GM18861 (cell line): ENCODE data around the gene WDHD1.
"Not testable (repeated sequence)": the region's sequence is repeated elsewhere in the genome, so short reads cannot be mapped to it uniquely, and the experiment has no call there.

Source experiments
- ATAC-seq: cut with Tn5 transposase; IDR thresholded peaks from one replicate; pipeline ENCODE4 v1.9.1; 2021; ENCODE audit not compliant: unreplicated experiment

The WDHD1 gene

DNA sequence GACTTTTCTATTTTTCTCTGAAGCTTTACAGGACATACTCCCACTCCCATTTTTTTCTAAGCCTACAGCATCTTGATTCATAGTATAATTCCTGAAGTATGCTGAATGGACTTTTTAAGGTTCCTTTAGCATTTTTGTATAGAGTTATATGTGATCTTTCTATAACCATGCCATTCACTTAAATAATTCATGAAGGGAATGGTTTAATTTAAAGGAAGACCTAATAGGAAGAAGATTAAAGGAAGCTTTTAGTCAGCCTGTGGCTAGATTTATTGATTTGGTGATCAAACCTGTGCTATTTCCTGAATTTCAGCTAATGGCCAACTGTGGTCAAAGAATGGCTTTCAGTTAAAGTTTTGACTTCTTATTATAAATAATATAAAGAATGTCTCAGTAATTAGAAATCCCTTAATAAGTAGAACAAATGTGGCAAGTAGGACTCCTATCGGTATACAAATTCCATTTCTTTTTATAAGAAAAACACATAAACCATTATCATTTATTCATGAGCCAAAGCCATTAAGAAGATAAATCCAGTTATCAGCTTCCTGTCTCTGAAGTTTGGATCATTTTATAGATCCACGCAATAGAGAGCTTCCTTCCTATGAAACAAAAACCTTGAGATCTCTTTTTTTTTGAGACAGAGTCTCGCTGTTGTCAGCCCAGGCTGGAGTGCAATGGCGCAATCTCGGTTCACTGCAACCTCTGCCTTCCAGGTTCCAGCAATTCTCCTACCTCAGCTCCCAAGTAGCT, 20.6 kb upstream of the WDHD1 start:
- ATAC-seq: no peak

DNA sequence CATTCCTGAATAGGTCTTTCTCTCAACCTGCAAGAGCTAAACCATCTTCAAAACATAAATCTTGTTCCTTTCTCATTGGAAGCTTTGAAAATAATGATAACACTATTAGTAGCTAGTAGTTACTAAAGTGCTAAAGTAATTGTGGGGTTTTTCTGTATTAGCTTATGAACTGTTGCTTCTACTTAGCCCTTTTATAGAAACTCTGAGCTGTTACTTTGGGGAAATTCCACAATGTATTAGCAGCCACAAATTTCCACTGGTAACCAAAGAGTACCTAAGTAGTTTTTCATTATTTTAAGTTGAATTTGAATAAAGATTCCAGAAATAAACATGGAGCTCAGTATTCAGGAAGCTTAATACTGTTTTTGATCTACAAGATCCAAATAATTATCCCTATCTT, 18.2 kb upstream of the WDHD1 start:
- no peak for ATAC-seq

DNA sequence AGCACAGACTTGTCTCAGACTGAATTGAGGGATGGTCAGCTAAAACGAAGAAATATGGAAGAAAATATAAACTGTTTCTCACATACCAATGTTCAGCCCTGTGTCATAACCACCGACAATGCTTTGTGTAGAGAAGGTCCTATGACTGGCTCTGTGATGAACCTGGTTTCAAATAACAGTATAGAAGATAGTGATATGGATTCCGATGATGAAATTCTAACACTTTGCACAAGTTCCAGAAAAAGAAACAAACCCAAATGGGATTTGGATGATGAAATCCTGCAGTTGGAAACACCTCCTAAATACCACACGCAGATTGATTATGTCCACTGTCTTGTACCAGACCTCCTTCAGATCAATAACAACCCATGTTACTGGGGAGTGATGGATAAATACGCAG, 16.6 kb upstream of the WDHD1 start:
- ATAC-seq: no peak

DNA sequence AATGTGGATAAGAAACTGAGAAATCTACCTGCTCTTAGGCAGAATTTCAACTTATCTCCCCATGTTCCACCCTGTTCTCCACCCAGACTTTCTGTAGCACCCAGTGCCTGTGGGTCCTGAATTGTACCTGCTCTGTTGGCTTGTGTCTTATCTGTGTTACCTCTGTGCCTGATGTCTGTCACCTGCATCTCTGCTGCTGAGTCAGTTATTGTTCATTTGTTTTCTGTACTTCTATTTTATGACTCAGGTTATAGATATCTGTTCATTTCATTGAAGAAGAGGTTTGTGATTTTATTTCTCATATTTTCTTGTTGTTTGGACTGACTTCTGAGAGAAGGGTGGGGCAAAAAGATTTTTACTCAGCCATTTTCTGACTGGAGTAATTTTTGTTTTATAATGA, 11.8 kb upstream of the WDHD1 start:
- no peak for ATAC-seq

DNA sequence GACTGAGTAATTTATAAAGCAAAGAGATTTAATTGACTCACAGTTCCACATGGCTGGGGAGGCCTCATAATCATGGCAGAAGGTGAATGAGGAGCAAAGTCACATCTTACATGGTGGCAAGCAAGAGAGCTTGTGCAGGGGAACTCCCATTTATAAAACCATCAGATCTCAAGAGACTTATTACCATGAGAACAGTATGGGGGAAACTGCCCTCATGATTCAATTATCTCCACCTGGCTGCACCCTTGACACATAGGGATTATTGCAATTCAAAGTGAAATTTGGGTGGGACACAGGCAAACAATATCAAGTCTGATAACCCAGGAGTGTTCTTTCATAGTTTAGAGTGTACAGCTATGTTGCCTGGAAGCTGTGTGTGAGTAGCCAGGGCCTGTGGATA, 11.1 kb upstream of the WDHD1 start:
- ATAC-seq: not testable (repeated sequence)

DNA sequence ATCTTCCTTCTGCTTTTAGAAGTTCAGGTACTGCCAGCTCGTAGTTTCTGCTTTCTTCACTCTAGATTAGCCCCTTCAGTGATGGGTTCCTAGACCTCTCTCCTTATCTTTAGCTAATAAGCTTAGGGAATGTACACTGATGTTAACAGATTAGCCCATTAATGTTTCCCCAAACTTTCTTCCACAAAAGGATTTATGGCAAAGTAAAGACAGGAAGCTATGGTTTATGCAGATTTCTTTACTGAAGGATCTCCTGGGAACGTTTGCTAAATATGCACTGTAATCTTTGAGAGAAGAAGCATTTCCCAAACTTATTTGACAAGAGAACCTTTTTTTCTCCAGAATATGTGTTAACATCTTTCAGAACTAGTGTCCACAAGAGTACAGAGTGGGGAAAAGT, 4.3 kb upstream of the WDHD1 start:
- ATAC-seq: no peak

DNA sequence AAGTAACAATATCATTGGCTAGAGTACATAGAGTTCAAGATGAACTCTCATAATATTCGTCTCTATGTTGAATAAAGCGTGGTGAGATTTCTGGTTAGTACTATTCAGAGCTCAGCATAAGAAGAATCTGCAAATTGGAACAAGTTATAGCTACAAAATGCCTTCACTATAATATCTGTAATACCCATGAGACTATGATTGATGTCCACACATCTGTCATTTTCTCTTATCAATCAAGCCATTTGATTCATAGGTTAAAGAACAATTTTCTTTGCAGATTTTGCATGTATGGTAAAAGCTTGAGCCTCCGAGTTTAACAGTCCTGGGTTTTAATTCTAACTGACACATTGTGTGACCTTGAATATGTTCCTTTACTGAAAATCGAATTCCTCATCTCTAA, 1.6 kb upstream of the WDHD1 start:
- ATAC-seq: no peak

DNA sequence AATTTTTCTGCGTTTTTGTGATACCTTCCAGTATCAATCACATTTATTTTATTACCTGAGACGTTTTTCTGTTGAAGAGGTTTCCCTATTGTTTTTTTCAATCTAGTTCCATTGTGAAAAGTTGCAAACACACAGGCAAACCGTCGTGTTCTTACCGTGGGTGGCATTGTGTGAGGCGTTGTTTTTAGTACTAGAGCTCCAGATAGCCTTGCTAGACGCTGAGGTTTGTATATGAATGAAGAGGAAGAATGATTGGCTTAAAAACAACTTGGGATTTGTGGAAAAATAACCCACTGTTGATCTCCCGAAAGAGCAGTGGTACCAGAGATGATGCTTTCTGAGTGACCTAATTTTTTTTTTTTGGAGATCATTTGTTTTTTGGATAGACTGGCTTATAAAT, 1.2 kb upstream of the WDHD1 start:
- no peak for ATAC-seq

DNA sequence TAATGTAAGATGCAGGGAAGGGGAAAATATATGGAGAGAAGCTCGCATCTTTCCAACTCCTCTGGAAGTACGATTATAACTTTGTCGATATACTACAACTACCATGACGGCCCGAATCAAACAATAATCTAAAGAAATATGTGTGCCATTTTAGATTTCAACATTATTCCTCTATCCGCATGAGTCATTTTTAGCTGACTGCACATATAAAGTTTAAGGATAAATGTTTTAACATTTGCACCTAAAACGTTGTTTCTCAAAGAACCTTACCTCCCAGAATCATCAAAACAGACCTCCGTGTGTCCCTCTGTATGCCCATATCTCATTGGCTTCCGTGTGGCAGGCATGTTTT, 482 bp downstream of the WDHD1 start:
- ATAC-seq: no peak

DNA sequence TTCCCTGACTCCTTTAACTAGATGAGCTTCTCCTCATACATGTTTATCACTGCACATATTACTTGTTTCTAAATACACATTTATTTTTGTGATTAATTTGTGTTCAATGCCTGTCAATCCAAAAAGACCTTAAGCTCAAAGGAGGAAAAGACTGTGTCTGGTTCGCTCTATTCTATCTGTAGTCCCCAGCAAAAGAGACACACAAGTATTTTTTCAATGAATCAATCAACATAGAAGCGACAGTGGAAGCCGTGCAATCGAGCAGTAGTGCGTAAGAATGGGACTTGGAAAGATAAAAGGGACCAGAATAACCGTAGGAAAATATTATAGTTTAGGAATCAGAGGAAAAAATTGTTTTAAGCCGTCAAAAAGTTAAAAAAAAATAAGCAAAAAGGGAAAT, 951 bp downstream of the WDHD1 start:
- ATAC-seq: no peak

DNA sequence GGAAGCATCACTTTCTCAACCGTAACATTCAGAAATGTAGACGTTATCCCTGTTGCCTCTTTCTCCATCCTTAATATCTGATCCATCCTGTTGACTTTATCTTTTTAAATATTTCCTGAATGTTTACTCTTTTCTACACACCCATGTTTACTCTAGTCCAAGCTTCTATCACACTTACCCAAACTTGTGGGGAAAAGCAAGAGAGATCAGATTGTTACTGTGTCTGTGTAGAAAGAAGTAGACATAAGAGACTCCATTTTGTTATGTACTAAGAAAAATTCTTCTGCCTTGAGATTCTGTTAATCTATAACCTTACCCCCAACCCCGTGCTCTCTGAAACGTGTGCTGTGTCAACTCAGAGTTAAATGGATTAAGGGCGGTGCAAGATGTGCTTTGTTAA, 2.5 kb downstream of the WDHD1 start:
- ATAC-seq: not testable (repeated sequence)

DNA sequence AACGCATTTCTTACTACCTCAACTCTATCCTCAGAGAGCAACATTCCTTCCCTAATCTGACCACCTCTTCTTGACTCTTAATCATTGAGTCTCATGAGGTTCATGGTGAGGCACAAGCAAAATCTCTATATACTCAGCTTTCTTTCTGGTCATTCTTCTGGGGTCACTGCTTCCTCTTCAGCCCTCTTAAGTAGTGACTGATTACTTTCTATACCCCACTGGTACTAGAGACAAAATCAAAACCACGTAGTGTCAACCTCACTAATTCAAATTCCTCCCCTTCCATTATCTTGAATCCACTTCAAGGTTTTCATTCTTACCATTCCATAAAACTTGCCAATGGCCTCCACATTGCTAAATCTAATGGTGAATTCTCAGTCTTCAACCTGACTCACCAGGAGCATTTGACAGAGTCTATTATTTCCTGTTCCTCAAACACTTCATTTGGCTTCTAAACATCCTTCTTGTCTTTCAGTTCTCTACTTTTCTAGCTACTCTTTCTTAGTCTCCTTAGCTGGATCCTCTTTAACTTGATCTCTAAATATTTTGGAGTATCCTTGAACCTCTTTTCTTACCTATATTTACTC, 6.8 kb downstream of the WDHD1 start:
- ATAC-seq: no peak

DNA sequence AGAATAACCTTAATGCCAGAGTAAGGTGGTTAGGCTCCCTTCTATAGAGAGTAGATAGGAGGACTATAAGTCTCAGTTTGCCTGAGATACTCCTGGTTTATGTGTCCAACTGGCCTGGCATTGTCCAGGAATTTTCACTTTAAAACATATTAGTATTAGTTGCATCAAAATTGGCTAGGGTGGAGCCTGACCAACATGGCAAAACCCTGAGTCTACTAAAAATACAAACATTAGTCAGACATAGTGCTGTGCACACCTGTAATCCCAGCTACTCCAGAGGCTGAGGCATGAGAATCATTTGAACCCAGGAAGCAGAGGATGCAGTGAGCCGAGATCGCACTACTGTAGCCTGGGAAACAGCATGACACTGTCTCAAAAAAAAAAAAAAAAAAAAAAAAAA, 11.9 kb downstream of the WDHD1 start:
- no peak for ATAC-seq

DNA sequence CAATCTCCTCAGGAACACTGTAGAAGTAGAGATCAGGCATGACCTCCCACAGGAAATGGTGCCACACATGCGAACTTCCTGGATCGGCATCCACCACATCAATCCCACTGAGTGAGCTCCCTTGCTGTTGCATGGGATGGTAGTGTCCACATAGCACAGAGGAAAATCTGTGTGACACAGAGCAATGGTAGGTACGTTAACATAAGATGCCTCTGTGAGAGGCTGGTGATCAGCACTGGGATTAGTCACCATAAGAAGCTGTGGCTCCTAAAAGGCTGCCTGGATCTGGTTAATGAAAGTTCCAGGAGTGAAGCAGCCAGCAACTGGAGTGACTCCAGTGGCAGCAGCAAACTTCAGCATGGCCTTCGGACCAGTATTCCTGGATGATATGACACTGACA, 21.8 kb downstream of the WDHD1 start:
- no peak for ATAC-seq

DNA sequence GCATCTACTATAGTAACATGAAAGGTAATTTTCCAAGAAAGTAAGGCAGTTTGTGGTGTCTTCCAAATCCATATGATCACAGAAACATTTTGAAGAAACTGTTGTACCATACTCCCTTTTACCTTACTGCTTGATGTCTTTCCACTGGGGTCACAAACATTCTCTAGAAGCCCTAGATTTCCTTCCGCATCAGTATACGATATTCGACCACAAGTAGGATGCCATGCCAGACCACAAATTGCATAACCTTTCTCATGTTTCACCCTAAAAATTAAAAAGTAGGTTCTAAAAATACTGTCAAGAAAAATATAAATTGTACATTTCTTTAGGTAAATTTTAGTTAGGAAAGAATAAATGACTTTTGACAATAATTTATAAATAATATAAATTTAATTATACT, 26.5 kb downstream of the WDHD1 start:
- ATAC-seq: no peak

DNA sequence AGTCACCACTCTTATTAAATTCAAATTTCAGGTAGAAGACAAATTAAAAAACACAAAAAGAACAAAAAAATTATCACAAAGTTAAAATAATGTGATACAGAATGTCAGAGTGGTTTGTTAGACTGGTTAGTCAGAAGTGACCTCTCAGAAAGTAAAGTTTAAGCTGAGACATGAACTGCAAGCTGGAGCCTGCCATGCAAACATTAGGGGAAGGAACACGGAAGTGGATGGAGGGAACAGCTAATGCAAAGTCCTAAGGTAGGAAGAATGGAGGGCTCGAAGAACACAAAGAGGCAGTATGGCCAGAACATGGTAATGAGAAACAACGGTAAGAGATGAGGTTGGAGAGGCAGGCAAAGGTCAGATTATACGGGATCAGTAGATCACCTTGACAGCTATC, 41.7 kb downstream of the WDHD1 start:
- no peak for ATAC-seq

DNA sequence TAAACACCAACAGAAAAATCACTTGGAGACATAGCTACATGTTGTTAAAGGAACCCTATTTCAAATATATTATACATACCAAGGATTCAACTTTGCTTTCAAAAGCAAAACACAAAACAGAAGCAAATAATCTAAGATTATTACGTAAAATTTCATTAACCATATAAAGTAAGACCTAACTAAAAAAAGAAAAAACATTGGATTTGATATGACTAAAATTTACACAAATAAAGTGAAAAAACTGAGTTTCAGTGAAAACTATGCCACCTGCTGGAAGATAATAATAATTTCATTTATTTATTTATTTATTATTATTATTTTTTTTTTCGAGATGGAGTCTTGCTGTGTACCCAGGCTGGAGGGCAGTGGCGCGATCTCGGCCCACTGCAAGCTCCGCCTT, 45.2 kb downstream of the WDHD1 start:
- no peak for ATAC-seq

DNA sequence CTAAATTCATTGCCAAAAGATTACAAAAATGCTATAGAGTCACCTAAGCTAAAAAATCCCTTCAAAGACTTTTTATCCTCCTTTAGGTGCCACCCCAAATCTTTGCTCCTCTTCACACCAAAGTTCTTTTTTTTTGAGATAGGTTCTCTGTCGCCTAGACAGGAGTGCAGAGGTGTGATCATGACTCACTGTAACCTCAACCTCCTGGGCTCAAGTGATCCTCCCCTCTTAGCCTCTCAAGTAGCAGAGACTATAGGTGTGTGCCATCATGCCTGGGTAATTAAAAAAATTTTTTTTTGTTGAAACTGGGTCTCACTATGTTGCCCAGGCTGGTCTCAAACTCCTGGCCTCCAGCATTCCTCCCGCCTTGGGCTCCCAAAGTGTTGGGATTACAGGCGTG, 47.9 kb downstream of the WDHD1 start:
- no peak for ATAC-seq

DNA sequence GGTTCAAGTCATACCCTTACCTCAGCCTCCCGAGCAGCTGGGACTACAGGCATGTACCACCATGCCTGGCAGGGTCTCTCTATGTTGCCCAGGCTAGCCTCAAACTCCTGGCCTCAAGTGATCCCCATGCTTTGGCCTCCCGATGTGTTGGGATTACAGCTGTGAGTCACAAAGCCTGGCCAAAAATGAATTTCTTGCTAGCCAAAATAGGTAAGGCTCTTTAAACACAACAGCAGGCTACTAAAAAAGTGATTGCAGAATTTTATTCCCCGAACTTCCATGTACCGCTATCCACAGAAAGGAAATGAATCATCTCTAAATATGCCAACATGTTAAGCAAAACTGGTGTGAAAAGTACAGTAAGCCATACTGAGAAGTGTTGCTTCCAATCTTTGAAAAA, 50.6 kb downstream of the WDHD1 start:
- no peak for ATAC-seq

DNA sequence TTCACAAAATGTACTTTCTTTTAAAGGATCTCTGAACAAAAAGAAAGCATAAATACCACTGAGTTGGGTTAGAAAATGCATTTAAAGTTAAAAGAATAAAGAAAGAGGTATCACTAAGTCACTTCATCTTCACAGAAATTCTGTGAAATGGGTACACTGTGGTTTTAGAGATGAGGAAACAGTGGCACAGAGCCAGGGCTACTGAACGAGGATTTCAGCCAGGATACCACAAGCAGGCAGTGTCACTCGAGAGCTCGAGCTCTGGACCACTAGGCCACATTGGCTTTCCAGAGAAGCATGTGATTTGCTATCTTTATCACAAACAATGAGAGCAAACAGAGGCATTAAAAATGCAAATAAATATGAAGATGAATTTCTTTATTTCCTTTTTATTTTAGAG, 51.0 kb downstream of the WDHD1 start:
- ATAC-seq: no peak

DNA sequence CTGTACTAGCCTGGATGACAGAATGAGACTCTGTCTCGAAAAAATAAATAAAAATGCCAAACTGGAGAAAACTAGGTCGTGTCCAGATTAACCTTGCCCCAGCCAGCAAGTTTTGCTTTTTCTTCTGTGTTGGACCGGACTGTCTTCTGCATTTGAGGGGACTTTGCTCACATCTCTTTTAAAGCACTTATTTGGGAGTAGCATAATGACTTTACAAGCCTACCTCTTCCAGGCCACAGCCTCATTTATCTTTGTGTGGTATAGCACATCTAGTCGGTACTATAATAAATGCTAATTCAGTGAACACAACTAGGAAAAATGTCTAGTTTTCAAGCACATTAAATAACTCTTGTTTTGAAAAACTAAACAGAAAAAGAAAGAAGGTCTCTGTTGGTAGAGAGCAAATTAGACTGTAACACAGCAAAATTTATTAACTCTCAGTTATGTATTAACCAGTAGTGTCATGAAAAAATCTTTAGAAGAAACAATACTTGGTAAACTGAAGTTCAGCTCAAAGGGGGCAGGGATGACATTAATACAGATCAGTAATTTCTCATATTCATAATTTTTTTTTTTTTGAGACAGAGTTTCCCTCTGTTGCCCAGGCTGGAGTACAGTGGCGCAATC, 52.0 kb downstream of the WDHD1 start:
- ATAC-seq: no peak

DNA sequence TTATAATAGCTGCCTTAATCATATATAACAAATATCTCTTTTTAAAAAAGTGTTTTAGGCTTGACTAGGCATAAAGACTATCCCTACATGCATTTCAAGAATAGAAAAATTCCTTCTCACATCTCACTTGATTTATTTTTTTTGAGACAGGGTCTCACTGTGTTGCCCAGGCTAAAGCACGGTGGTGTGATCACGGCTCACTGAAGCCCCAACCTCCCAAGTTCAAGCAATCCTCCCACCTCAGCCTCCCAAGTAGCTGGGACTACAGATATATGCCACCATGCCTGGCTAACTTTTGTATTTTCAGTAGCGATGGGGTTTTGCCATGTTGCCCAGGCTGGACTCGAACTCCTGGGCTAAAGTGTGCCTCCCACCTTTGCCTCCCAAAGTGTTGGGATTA, 59.4 kb downstream of the WDHD1 start:
- ATAC-seq: no peak

DNA sequence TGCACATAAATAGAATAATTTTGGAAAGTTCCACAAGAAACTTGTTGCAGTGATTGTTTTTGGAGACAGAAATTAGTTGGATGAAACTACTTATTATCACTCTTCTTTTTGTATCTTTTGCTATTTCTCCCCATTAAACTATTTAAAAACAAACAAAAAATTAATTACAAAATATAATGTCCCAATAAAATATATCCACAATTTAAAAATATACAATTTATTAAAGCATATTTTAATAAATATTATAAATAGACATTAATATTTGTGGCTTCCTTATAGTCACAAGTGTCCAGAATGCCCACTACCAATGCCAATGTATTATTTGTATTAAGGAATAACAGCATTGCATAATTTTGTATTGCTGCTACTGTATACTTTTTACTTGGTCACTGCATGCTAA, 71.8 kb downstream of the WDHD1 start:
- no peak for ATAC-seq
